GM23248 (cell line): ENCODE data around the gene RNPEP.

Experiments used
- EZH2 ChIP-seq: fragments of 200-600 bp; sonication (generic); IDR thresholded peaks from 2 replicates; pipeline ENCODE4 v1.6.1; 2018; ENCODE audit warnings: antibody characterized with exemption, mild to moderate bottlenecking; ENCODE audit not compliant: insufficient read depth, poor library complexity, severe bottlenecking
- EZH2phosphoT487 ChIP-seq: fragments of 200-600 bp; sonication (generic); IDR thresholded peaks from 2 replicates; pipeline ENCODE4 v1.6.1; 2018; ENCODE audit warnings: antibody characterized with exemption, moderate library complexity, mild to moderate bottlenecking, low read depth; ENCODE audit not compliant: insufficient read depth

GRCh38 chr1:202013603-202014002 is 31.2 kb downstream of the RNPEP start:
- TF ChIP-seq EZH2phosphoT487 = no peak
- TF ChIP-seq EZH2 = no peak
